ENCODE data around the gene ZSCAN10. TPM values are rescaled to one million over a fixed set of nuclear protein-coding genes. Genes with fewer than 3 reads are reported as not detected.
A peak's percentile ranks its signal among the peaks of the same experiment; 100 is the strongest.

ZSCAN10 gene
- total and polyA plus RNA-seq, 9 of the 15 experiments (the other 6 are each of a cell fraction or from before 2014, with no cell fraction given) = 0.22 TPM; not detected in 8

DNA sequence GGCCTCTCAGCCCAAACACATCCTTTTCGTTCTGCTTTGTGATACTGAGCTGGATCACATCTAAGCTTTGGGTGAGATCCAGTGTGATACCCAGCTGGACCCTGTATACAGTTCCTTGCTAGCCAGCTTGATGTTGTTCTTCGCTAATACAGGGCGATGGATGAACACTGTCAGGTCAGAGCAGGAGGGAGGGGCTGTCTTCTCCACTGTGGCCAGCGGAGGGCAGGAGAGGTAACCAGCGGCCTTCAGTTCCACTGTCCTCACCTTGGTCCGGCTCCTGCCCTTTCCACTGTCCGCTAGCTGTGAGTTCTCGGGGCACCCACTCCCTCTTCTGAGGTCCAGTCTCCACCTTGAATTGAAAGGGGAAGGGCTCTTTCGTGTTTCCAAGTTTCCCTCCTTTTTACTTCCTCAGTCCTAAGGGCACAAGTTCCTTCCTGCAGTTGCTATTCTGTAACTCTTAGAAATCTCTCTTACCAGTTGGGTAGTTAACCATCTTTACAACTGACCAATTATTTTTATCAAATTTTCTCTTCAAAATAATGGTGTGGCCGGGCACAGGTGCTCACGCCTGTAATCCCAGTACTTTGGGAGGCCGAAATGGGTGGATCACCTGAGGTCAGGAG lies 32.8 kb upstream of the ZSCAN10 start (continued):
- TF ChIP-seq, protein P1, sequence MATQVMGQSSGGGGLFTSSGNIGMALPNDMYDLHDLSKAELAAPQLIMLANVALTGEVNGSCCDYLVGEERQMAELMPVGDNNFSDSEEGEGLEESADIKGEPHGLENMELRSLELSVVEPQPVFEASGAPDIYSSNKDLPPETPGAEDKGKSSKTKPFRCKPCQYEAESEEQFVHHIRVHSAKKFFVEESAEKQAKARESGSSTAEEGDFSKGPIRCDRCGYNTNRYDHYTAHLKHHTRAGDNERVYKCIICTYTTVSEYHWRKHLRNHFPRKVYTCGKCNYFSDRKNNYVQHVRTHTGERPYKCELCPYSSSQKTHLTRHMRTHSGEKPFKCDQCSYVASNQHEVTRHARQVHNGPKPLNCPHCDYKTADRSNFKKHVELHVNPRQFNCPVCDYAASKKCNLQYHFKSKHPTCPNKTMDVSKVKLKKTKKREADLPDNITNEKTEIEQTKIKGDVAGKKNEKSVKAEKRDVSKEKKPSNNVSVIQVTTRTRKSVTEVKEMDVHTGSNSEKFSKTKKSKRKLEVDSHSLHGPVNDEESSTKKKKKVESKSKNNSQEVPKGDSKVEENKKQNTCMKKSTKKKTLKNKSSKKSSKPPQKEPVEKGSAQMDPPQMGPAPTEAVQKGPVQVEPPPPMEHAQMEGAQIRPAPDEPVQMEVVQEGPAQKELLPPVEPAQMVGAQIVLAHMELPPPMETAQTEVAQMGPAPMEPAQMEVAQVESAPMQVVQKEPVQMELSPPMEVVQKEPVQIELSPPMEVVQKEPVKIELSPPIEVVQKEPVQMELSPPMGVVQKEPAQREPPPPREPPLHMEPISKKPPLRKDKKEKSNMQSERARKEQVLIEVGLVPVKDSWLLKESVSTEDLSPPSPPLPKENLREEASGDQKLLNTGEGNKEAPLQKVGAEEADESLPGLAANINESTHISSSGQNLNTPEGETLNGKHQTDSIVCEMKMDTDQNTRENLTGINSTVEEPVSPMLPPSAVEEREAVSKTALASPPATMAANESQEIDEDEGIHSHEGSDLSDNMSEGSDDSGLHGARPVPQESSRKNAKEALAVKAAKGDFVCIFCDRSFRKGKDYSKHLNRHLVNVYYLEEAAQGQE (IDR thresholded peaks at IDR 0.05; ENCODE audit: borderline replicate concordance) = peak; percentile 49; the same call in 1 of the 2 replicates
- TF ChIP-seq, protein P1 (CRISPR knock-in tag; IDR thresholded peaks at IDR 0.05; ENCODE audit: low read depth) = no peak
- TF ChIP-seq, protein P2, sequence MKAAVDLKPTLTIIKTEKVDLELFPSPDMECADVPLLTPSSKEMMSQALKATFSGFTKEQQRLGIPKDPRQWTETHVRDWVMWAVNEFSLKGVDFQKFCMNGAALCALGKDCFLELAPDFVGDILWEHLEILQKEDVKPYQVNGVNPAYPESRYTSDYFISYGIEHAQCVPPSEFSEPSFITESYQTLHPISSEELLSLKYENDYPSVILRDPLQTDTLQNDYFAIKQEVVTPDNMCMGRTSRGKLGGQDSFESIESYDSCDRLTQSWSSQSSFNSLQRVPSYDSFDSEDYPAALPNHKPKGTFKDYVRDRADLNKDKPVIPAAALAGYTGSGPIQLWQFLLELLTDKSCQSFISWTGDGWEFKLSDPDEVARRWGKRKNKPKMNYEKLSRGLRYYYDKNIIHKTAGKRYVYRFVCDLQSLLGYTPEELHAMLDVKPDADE (conservative IDR thresholded peaks at IDR 0.05; ENCODE audit: control insufficient read depth, low read depth, low read length) = 0 out of 2 replicates have a peak, but pooled peaks have one; percentile 40
- TF ChIP-seq, protein P3, sequence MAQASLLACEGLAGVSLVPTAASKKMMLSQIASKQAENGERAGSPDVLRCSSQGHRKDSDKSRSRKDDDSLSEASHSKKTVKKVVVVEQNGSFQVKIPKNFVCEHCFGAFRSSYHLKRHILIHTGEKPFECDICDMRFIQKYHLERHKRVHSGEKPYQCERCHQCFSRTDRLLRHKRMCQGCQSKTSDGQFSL (CRISPR knock-in tag; IDR thresholded peaks at IDR 0.05) = peak; percentile 73
- TF ChIP-seq, protein P3 (tag; IDR thresholded peaks at IDR 0.05) = no peak
- no peak for TF ChIP-seq DNMT1 (IDR thresholded peaks at IDR 0.05)
- TF ChIP-seq ZNF311 (CRISPR knock-in tag; IDR thresholded peaks at IDR 0.05) = no peak
- no peak for TF ChIP-seq SRSF3 (IDR thresholded peaks at IDR 0.05; ENCODE audit: insufficient read depth, low read length)
- TF ChIP-seq MTA2 (IDR thresholded peaks at IDR 0.05; ENCODE audit: low read depth) = 0 out of 2 replicates have a peak, but pooled peaks have one; percentile 12
- peak; percentile 99 for TF ChIP-seq HINFP (tag; conservative IDR thresholded peaks at IDR 0.05; ENCODE audit: low read depth)
- TF ChIP-seq MAZ (CRISPR knock-in tag; conservative IDR thresholded peaks at IDR 0.05 in 1 of 2, IDR thresholded peaks at IDR 0.05 in 1 of 2) = peak; percentile 53 to 73; a peak in 3 of 4 replicates
- no peak for TF ChIP-seq ZNF384 (IDR thresholded peaks at IDR 0.05; ENCODE audit: low read depth, low read length)
- no peak for TF ChIP-seq HMGN3 (IDR thresholded peaks at IDR 0.05; ENCODE audit: borderline replicate concordance, extremely low read depth, insufficient read length, low read depth, low read length)
- TF ChIP-seq GTF2F1 (IDR thresholded peaks at IDR 0.05; ENCODE audit: low read depth, low read length) = no peak
- peak; percentile 28; the same call in 1 of the 2 replicates for TF ChIP-seq NBN (IDR thresholded peaks at IDR 0.05; ENCODE audit: low read depth)
- TF ChIP-seq ZFX (CRISPR knock-in tag; IDR thresholded peaks at IDR 0.05) = 0 out of 2 replicates have a peak, but pooled peaks have one; percentile 28
